IPS-18c (cell line): ENCODE results near the gene MACC1.

Source experiments
- H3K4me3 ChIP-seq: 2 replicates; pipeline ENCODE4 v1.7.0; 2013; ENCODE audit warnings: low read depth, mild to moderate bottlenecking, low read length, moderate library complexity; ENCODE audit not compliant: insufficient read depth
- H3K9me3 ChIP-seq: one replicate; pipeline ENCODE4 v1.6.1; 2013; ENCODE audit warnings: mild to moderate bottlenecking, low read length, moderate library complexity; ENCODE audit not compliant: control insufficient read depth, insufficient read depth

MACC1 gene

DNA sequence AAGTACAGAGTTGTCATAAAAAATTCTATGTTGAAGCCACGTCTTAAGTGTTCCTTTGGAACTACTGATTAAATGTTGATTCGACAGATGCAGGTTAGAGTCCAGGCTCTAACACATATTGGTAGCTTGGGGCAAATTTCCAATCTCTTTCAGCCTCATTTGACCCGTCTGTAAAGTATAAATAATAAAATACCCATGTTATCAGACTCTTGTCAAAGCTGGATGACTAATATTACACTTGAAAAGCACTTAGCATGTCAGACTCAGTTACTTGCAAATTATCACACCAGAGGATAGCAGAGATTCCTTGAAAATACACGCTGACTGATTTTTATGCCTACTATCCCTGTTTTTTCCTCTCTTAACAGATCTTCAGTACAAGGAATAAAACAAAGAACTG is 18.1 kb upstream of the MACC1 start:
- H3K4me3 ChIP-seq = no peak overlapping the region
- no peaks in the 10 kb centered on the region for H3K9me3 ChIP-seq

DNA sequence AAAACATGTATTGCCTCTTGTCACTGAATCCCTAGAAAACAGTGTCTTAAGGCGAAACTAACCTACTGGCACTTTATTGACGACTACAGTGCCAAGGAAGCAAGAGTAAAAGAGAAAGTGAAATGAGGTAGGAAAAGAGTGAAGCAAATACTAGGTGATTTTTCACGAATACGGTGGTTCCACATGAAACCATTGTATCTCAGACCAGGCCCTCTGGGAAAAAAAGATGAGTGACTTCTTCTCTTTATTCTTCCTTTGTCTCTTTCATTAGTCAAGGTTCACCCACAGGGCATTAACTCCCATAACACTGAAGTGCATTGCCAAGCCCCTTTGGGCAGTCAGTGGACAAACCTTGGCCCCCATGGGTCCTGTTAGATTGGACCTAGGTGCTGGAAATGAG is 16.2 kb upstream of the MACC1 start:
- no peak overlapping the region for H3K4me3 ChIP-seq
- no peaks in the 10 kb centered on the region for H3K9me3 ChIP-seq

- H3K4me3 ChIP-seq = no peak overlapping the region
- no peaks in the 10 kb centered on the region for H3K9me3 ChIP-seq
Measured at GRCh38 chr7:20232848-20233247, 15.7 kb upstream of the MACC1 start.

GRCh38 chr7:20229646-20230500 is 12.7 kb upstream of the MACC1 start:
- Histone ChIP-seq H3K9me3 (no peaks in the 10 kb centered on the region), H3K4me3 (no peak overlapping the region)

- H3K9me3 ChIP-seq = no peaks in the 10 kb centered on the region
Measured at GRCh38 chr7:20229081-20229480, 11.9 kb upstream of the MACC1 start.

DNA sequence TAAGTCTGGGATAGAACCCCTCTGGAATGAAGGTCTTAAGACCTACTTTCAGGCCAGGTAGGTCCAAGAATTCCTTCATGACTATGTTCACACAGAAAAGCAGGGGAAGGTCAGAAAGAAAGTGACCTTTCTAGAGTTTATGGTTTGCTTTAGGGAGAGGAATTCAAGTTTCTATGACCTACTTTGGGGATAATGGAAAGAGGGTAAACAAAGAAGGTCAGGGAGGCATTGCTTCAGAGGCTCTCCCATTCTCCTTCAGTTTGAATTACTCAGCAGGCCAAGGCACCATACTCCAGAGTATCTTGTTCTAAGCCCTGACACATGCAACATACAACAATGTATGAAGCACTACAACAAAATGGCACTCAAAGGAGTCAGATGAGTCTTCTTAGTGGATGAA is 11.5 kb upstream of the MACC1 start:
- Histone ChIP-seq H3K4me3 (no peak overlapping the region), H3K9me3 (no peaks in the 10 kb centered on the region)

More at GRCh38 chr7:20229081-20229480, 11.9 kb upstream of the MACC1 start:
- no peak overlapping the region for H3K4me3 ChIP-seq

DNA sequence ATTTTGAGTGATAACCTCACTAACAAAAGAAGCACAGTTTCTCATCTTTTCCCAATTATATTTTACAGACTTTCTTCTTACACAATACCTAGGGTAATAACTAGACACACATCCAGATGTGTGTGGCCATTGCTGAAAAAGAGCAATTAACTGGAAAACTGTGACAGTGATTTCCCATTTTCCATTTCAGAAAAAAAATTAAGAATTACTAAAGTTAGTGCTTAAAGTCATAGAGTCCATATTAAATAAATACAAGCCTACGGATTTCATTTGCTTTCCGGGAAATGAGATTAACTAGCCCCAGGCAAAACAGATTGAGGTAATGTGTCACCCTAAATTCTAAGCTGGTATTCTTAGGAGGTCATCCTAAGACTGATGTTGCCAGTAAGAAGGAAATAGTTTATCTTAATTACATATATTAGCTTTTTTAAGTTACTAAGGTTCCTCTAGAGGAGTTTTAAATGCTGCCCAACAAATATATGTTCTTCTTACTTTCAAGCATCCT is 10.2 kb upstream of the MACC1 start:
- Histone ChIP-seq H3K9me3 (no peaks in the 10 kb centered on the region), H3K4me3 (no peak overlapping the region)

DNA sequence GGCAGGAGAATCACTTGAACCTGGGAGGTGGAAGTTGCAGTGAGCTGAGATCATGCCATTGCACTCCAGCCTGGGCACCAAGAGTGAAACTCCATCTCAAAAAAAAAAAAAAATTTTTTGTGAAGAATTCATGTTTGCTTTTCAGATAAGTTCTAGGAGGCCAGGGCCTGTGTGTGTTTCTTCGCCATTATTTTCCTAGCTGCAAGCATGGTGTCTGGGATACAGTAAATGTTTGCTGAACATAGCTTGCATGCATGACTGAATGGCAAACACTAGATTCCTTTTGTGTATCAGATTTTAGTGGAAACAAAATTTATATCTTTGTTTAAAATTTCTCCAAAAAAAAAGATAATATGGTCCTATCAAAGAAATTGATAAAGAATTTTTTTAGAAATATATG is 9.7 kb upstream of the MACC1 start:
- H3K9me3 ChIP-seq = no peaks in the 10 kb centered on the region
- no peak overlapping the region for H3K4me3 ChIP-seq

GRCh38 chr7:20225384-20225783 is 8.2 kb upstream of the MACC1 start:
- Histone ChIP-seq H3K9me3 (no peaks in the 10 kb centered on the region), H3K4me3 (no peak overlapping the region)

GRCh38 chr7:20224025-20224424 is 6.8 kb upstream of the MACC1 start:
- H3K9me3 ChIP-seq = no peaks in the 10 kb centered on the region
- H3K4me3 ChIP-seq = no peak overlapping the region

DNA sequence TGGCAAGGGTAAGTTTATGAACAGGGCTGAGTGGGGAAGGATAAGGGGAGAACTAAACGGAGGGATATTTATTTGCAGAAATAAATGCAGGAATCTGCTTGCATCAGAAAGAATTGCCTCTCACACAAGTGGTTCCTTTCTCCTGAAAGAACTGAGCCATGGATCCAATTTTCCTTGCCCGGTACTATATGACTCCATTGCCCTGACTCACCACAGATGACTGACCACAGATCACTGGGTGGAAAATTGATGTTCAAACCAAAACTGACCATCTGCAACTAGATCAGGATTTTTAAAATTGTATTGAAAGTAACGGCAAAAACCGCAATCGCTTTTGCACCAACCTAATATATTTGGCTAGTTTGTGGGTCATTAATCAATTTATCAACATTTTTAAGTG is 6.2 kb upstream of the MACC1 start:
- Histone ChIP-seq H3K9me3 (no peaks in the 10 kb centered on the region), H3K4me3 (no peak overlapping the region)

- Histone ChIP-seq H3K4me3 (no peak overlapping the region), H3K9me3 (no peaks in the 10 kb centered on the region)
Measured at GRCh38 chr7:20222219-20222828, 5.1 kb upstream of the MACC1 start.

DNA sequence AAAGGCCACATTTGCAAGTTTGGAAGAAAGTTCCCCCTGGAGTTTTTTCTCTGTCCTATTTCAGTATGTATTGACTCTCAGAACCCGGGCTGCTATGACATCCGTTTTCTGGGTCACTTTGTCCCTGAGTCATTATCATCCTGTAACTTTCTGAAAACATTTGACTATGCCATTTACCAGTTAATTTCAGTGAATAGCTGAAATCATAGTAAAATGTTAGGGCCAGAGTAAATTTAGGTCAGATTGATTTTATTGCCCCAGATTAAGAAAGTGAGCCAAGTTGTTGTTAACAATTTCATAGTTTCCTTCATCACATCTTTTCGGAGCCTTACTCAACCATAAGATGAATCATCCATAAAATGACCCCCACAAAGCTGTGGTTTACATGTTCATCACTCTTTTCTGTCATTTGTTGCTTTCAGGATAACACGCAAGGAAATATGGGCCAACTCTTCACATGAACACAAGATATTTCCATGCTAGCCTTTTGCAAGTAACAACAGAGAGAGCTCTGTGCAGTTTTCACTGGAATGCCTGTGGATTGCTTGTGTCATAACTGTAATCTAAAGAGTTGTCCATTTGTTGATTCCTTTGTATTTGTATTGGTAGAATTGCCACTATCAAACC is 3.9 kb upstream of the MACC1 start:
- Histone ChIP-seq H3K9me3 (no peaks in the 10 kb centered on the region), H3K4me3 (no peak overlapping the region)

DNA sequence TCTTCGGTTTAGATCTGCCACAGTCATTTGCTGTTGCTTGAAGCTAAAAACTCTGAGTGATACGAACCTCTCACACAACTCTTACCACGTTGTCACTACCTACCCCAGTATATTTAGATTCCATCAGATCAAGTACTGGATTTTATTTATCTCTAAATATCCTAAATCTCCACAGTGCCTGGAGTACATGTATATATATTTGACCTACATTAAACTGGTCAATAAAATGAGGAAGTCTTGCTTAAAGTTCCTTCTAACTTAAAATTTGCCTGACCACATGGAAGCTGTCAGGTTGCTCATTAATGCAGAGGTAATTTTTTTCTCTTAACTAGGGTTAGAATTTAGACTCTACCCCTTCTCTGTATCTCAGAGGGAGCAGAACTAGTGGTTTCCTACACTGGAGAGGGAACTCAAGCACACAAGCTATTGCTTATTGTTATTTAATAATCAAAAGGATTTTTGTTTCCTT is 3.1 kb upstream of the MACC1 start:
- no peaks in the 10 kb centered on the region for H3K9me3 ChIP-seq
- no peak overlapping the region for H3K4me3 ChIP-seq

- Histone ChIP-seq H3K9me3 (no peaks in the 10 kb centered on the region), H3K4me3 (no peak overlapping the region)
Measured at GRCh38 chr7:20219446-20220292, 2.5 kb upstream of the MACC1 start.

- H3K4me3 ChIP-seq = no peak overlapping the region
- no peaks in the 10 kb centered on the region for H3K9me3 ChIP-seq
Measured at GRCh38 chr7:20219062-20219445, 1.9 kb upstream of the MACC1 start.

- no peaks in the 10 kb centered on the region for H3K9me3 ChIP-seq
- no peak overlapping the region for H3K4me3 ChIP-seq
Measured at GRCh38 chr7:20218279-20218678, 1.1 kb upstream of the MACC1 start.
